ENCODE results near the gene KRTAP10-11. TPM values are rescaled to one million over a fixed set of nuclear protein-coding genes. Genes with fewer than 3 reads are reported as not detected.
"Not testable (repeated sequence)": the region's sequence is repeated elsewhere in the genome, so short reads cannot be mapped to it uniquely, and the experiment has no call there.

The KRTAP10-11 gene
- total RNA-seq, 1 experiment from 2014 or later = not detected

GRCh38 chr21:44609193-44609592 lies 37.0 kb upstream of the KRTAP10-11 start:
- POLR2A ChIA-PET = no interaction called here
- no peak for DNase-seq (ENCODE audit: low spot score)
- peaks cover 33% of the 10 kb centered on the region for H3K36me3 Mint-ChIP-seq
- H3K27me3 Mint-ChIP-seq (ENCODE audit: low read depth) = peaks cover 4% of the 10 kb centered on the region
- ATAC-seq = no peak
- no peak overlapping the region for H3K27ac Mint-ChIP-seq
- CTCF ChIA-PET = no interaction called here
- H3K4me3 Mint-ChIP-seq = no peak overlapping the region
- TF ChIP-seq, protein P1, sequence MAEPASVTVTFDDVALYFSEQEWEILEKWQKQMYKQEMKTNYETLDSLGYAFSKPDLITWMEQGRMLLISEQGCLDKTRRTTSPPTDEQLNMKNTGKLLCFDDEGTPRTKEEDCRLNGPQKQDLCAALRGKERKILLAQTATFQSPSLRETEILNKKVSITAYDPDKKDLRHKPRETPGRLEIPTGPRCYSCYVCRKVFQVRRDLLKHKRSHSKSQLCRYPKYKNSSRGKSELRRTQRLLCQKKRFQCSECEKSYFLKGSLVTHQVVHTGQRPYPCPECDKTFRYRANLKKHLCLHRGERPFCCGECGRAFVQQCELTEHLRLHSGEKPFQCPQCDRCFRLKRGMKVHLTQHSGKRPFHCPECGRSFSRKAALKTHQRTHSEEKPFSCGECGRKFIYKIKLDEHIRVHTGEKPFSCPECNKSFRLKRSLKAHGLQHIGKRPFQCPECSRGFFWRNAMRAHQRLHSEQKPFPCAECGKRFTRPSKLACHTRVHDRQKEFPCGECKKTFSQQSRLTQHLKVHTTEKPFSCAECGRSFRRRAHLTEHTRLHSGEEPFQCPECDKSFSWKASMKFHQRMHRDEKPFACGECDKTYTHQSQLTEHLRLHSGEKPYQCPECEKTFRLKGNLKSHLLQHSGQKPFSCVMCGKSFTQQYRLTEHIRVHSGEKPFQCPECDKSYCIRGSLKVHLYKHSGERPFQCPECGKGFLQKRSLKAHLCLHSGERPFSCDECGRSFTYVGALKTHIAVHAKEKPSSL (CRISPR knock-in tag; conservative IDR thresholded peaks at IDR 0.05) = no peak
- TF ChIP-seq RELA (CRISPR knock-in tag; IDR thresholded peaks at IDR 0.05; ENCODE audit: borderline replicate concordance) (no peak), CDX4 (CRISPR knock-in tag; IDR thresholded peaks at IDR 0.05; ENCODE audit: borderline replicate concordance) (no peak), NFE2L1 (CRISPR knock-in tag; IDR thresholded peaks at IDR 0.05) (no peak), JAZF1 (CRISPR knock-in tag; IDR thresholded peaks at IDR 0.05) (no peak), NR1H2 (CRISPR knock-in tag; IDR thresholded peaks at IDR 0.05) (no peak), GRHL2 (CRISPR knock-in tag; IDR thresholded peaks at IDR 0.05; ENCODE audit: insufficient replicate concordance, severe bottlenecking) (no peak), ELF4 (CRISPR knock-in tag; IDR thresholded peaks at IDR 0.05; ENCODE audit: low read depth) (no peak), NFATC4 (CRISPR knock-in tag; IDR thresholded peaks at IDR 0.05) (no peak), ETV6 (CRISPR knock-in tag; IDR thresholded peaks at IDR 0.05) (no peak)
- no peaks in the 10 kb centered on the region for H3K4me1 Mint-ChIP-seq
- H3K9me3 Mint-ChIP-seq = peaks cover 51% of the 10 kb centered on the region

GRCh38 chr21:44610157-44610843 lies 35.9 kb upstream of the KRTAP10-11 start:
- H3K27ac Mint-ChIP-seq; H3K4me3 Mint-ChIP-seq; H3K4me1 Mint-ChIP-seq; CTCF ChIA-PET; ATAC-seq; DNase-seq (ENCODE audit: low spot score); H3K27me3 Mint-ChIP-seq (ENCODE audit: low read depth): not testable (repeated sequence)
- Mint-ChIP-seq H3K9me3 (peaks cover 41% of the 10 kb centered on the region), H3K36me3 (peaks cover 33% of the 10 kb centered on the region)
- POLR2A ChIA-PET = interaction anchor here (0.6 kb wide), 1 partner anchor 781 kb away, joined by 3 read pairs; no protein-coding TSS in a partner anchor

- POLR2A ChIA-PET = no interaction called here
- no peak for ATAC-seq
- TF ChIP-seq ZBTB43 (CRISPR knock-in tag; IDR thresholded peaks at IDR 0.05) (no peak), AFF4 (CRISPR knock-in tag; IDR thresholded peaks at IDR 0.05; ENCODE audit: borderline replicate concordance) (no peak), TEAD4 (CRISPR knock-in tag; IDR thresholded peaks at IDR 0.05) (no peak), FOXK1 (CRISPR knock-in tag; IDR thresholded peaks at IDR 0.05) (no peak), OVOL2 (CRISPR knock-in tag; IDR thresholded peaks at IDR 0.05; ENCODE audit: borderline replicate concordance) (no peak), NFE2L1 (CRISPR knock-in tag; IDR thresholded peaks at IDR 0.05) (no peak), EMX1 (CRISPR knock-in tag; IDR thresholded peaks at IDR 0.05) (no peak), ZNF232 (CRISPR knock-in tag; IDR thresholded peaks at IDR 0.05) (no peak), SOX15 (CRISPR knock-in tag; IDR thresholded peaks at IDR 0.05) (no peak), GRHL2 (CRISPR knock-in tag; IDR thresholded peaks at IDR 0.05; ENCODE audit: insufficient replicate concordance, severe bottlenecking) (no peak), NFYB (CRISPR knock-in tag; conservative IDR thresholded peaks at IDR 0.05; ENCODE audit: low read depth) (no peak)
- TF ChIP-seq, protein P2, sequence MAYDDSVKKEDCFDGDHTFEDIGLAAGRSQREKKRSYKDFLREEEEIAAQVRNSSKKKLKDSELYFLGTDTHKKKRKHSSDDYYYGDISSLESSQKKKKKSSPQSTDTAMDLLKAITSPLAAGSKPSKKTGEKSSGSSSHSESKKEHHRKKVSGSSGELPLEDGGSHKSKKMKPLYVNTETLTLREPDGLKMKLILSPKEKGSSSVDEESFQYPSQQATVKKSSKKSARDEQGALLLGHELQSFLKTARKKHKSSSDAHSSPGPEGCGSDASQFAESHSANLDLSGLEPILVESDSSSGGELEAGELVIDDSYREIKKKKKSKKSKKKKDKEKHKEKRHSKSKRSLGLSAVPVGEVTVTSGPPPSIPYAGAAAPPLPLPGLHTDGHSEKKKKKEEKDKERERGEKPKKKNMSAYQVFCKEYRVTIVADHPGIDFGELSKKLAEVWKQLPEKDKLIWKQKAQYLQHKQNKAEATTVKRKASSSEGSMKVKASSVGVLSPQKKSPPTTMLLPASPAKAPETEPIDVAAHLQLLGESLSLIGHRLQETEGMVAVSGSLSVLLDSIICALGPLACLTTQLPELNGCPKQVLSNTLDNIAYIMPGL (CRISPR knock-in tag; IDR thresholded peaks at IDR 0.05) = no peak
- TF ChIP-seq, protein P1 (CRISPR knock-in tag; conservative IDR thresholded peaks at IDR 0.05) = no peak
Observed at GRCh38 chr21:44611551-44611950, 34.7 kb upstream of the KRTAP10-11 start.

More at GRCh38 chr21:44611551-44611950, 34.7 kb upstream of the KRTAP10-11 start:
- H3K27me3 Mint-ChIP-seq (ENCODE audit: low read depth) = peaks cover 4% of the 10 kb centered on the region
- no peak for DNase-seq (ENCODE audit: low spot score)
- H3K27ac Mint-ChIP-seq = no peak overlapping the region
- CTCF ChIA-PET = no interaction called here
- H3K36me3 Mint-ChIP-seq = peaks cover 33% of the 10 kb centered on the region
- no peak overlapping the region for H3K4me3 Mint-ChIP-seq
- peaks cover 16% of the 10 kb centered on the region for H3K4me1 Mint-ChIP-seq
- peaks cover 33% of the 10 kb centered on the region for H3K9me3 Mint-ChIP-seq
